NCI-H1092 (cell line): ENCODE data around the gene ZNF648.
"Not testable (repeated sequence)": the region's sequence is repeated elsewhere in the genome, so short reads cannot be mapped to it uniquely, and the experiment has no call there.

ENCODE experiments used
- DNase-seq: peaks from one replicate; lab custom pipeline; 2025; lab: John Stamatoyannopoulos, UW

Gene ZNF648

DNA sequence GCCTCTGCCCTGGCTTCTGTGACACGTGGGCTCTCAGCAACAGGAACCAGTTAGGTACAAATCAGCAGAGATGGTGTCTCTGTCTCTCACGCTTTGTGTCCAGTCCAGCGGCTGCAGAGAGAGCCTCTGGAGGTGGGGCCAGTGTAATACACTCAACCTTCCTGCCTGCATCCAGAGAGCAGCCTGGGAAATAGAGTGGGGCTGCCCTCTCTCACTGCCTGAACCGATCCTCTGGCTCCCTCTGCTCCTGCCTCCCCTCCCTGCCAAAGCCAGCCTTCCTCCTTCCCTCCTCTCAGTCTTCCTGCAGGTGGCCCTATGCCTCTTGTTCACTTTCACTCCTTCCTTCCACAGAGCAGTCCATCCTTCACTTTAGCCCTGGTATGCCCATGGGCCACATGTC, at the start of gene ZNF648:
TSS of gene ZNF648 (minus strand) at position 119 of the 400 bp plus-strand sequence. CDS start 3,702 bp downstream, outside the sequence.
- no peak for DNase-seq

DNA sequence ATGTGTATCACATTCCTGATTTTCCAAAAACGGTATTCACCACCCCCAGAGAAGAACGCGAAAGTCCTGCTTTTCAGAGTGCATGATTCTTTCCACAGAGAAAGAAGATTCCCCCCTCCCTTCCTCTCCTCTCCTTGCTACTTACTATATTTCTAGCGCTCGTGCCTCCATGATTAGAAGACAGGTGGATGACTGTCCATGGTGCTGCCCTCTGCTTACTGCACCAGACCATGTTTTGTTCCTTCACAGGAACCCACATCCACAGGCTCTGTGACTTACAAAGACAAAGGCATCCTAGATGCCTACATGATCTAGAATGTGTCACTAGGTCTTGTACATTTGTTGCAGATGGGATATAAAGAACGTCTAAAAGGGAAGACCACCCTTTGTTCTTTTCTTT, 49.1 kb upstream of the ZNF648 start:
- DNase-seq = no peak

- DNase-seq = no peak
Measured at GRCh38 chr1:182109771-182110170, 48.3 kb upstream of the ZNF648 start.

- DNase-seq = no peak
Measured at GRCh38 chr1:182107209-182107608, 45.7 kb upstream of the ZNF648 start.

DNA sequence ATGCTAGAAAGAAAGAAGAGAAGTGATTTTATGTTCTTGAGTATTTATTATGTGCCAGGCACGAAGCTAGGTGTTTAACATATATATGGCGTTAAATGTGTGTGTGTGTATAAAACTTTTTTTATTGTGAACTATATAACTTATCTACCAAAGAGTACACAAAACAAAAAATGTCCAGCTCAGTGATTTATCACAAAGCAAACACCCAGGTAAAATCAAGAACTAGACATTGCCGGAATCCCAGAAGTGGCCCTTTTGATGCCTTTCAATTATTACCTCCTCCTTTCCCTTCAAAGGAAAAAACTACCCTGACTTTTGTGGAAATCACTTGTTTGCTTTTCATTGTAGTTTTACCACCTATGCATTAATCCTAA, 40.5 kb upstream of the ZNF648 start:
- no peak for DNase-seq

DNA sequence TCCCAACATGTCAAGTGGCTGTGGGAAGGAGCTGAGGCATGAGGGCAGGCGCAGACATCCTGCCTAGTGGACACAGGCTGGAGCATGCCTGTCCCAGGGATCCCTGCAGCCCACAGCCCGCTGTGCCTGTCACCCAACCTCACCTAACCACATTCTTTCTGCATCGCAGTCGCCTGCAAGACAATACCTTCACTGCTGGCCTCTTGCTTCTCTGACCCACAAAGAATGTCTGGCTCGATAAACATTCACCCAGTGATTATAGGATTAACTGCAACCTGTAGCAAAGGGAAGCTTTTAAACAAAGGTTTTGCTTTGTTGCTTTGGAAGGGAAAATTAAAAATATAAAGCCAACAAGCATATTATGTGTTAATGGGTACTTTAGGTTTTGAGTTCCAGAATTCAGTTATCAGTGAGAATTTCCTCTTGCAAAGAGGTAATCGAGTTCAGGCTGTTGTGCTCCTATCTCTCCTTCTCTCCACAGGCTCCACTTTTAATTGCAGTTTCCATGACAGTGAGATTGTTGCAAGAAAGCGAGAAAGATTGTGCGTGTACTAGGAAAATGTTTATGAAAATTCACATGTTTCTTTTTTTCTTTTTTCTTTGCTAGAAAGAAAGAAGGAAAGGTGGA, 40.0 kb upstream of the ZNF648 start:
- no peak for DNase-seq

GRCh38 chr1:182098301-182098700, 36.8 kb upstream of the ZNF648 start:
- no peak for DNase-seq

DNA sequence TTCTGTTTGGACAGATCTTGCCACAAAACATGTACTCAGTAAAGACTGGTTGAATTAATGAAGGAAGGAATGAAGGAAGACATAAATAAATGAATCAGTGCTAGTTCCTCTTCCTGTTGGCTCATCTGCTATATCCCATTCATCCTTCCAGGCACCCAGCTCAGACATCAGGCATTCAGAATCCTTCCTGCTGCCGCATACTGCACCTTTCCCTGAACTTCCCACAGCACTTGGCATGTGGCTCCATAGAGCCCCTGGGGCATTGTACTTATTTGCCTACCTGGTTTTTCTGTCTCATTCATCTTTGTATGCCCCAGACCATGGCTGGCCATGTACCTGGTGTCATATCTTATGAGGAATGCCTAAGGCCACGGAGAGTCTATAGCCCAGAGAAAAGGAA, 34.4 kb upstream of the ZNF648 start:
- DNase-seq = no peak

GRCh38 chr1:182094514-182095005, 33.0 kb upstream of the ZNF648 start:
- DNase-seq = not testable (repeated sequence)

DNA sequence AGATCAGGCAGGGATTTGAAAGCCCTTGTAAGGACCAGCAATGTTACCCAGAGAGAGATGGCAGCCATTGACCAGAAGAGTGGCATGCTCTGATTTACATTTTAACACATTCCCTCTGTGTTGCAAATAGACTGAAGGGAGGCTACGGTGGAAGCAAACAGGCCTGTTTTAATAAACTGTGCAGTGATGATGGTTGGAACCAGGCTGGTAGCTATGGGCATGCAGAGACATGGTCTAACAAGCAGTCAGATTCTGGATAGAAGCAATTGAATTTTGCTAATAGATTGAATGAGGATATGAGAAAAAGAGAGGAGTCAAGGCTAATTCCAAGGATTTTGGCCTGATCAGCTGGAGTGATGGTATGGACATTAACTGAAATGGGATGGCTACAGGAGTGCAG, 32.3 kb upstream of the ZNF648 start:
- no peak for DNase-seq

DNA sequence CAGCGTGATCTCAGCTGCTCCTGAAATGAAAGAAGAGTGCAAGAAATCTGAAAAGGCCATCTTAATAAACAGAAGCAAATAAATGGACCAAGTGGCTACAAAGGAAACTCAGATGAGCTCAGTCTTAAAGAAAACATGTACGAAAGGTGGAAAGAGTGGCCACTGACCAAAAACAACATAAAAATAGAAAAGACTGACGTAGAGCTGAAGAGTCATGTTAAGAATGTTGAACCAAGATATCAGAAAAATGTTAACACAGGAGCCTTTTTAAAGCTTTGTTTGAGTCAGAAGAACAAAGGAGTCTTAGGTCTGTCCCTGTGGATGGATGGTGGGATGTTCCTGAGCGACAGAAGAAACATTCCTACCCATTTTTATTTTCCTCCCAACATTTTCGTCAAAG, 30.8 kb upstream of the ZNF648 start:
- no peak for DNase-seq

DNA sequence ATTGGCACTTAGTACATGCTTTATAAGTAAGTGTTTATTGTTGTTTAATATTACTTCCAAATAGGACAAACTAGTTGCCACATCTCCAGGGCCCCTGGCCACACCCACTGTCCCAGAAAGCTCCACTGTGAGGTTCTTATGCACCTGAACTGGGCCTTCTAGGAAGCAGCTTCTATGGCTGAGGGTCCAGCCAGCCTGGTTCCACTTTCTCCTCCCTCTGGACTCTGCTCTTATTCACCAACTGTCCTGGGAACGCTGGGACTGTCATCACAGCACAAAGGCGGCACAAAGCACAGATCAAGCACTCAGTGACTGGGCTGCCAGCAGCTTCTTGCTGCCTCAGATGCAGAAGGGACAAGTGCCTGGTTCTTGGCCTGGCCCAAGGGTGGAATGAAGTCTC, 29.6 kb upstream of the ZNF648 start:
- DNase-seq = no peak

DNA sequence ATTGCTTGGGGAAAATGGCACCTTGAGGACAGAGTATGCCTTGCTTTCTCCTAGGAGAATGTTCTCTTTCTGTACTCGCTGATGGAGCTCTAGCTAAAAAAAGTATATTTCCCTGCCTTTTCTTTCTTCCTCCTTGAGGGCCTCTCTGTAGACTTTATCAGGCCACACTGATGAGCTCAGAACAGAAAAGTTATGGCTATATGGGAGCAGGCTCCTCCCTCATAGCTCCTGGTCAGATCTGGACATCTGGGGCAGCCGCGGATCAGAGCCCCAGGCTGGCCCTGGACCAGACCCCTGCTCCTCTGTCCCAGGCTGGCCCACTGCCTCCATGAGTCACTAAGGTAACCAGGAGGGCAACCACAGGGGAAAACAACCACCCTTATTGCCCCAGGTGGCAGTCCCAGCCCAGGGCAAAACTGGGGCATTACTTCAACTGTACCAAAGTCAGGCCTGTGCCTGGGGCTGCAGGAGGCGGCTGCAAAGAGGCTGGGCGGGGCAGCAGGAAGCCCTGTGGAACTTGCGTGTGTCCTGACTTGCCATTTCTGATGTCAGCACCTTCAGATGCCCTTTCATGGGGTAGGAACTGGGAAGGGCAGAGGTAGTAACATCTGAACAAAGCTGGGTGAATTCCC, 26.3 kb upstream of the ZNF648 start:
- no peak for DNase-seq

DNA sequence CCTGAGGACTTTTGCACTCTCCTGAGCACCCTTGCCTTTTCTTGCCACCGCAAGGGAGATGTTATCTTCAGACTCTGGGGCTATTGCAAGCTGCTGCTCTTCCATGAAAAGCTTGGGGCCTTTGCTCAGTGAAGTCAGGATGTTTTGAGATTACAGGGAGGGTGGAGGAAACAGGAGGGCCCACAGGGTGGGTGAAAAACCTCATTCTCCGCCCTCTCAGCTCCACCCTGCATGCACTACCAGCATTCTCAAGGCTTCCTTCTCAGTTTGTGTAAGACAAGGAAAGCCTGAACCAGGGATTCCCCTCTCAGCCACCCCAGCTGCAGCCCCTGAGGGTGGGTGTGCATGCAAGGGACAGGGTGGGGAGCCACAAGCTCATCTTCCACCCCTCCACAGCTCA, 25.8 kb upstream of the ZNF648 start:
- DNase-seq = no peak

GRCh38 chr1:182086620-182087019, 25.1 kb upstream of the ZNF648 start:
- DNase-seq = no peak

DNA sequence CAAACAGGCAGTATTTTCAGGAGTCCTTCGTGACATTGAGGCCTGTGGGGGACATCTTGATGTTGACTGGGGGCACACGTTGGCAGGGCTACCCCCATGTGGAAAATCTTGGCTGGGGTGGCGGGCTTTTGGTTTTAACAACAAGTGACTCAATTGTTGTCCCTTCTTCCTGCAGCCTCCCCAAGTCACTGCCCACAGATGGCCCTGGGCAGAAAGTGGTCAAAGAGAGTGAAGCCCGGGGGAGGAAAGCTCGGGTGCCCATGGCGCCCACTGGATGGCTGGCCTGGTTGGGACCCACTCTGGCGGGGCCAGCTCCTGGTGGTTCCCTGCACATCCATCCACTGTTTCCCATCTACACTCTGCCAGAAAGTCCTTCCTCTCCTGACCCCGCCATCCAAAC, 24.6 kb upstream of the ZNF648 start:
- no peak for DNase-seq

GRCh38 chr1:182085726-182086125, 24.2 kb upstream of the ZNF648 start:
- DNase-seq = no peak

DNA sequence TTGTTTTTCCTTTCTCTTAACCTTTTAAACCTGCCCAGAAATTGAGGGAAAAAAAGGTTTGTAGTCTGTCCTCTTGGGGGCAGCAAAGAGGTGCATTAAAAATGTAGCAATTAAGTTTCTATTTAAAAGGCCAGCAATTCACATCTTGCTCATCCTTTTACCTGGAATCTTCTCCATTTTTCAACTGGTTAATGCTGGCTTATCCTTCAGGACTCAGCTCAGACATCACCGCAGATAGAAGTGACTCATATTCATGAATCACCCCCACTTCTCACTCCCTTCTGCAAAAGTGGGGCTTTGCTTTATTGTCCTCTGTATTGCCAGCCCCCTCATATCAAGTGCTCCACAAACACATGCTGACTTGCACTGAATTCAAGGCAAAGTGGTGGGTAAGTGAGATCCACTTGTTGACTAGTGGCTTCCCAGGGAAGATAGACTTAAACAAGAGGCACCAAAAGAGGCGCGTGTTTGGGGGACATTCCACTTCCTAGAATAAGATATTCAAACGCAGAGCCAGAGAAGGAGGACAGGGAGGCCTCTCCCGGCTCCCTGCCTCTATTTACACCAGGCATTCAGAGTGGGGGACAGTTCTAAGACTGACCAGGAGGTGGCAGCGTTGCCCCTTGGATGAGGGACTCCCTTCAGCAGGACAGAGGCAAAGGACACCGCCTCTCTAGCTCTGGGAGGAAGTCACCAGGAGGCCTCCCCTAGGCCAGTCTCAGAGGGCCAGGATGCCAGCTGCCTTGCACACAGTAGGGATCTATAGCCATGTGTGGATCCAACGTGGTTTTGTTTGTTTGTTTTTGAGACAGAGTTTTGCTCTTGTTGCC, 23.2 kb upstream of the ZNF648 start:
- DNase-seq = peak; percentile 81

GRCh38 chr1:182083851-182084486, 22.5 kb upstream of the ZNF648 start:
- no peak for DNase-seq

DNA sequence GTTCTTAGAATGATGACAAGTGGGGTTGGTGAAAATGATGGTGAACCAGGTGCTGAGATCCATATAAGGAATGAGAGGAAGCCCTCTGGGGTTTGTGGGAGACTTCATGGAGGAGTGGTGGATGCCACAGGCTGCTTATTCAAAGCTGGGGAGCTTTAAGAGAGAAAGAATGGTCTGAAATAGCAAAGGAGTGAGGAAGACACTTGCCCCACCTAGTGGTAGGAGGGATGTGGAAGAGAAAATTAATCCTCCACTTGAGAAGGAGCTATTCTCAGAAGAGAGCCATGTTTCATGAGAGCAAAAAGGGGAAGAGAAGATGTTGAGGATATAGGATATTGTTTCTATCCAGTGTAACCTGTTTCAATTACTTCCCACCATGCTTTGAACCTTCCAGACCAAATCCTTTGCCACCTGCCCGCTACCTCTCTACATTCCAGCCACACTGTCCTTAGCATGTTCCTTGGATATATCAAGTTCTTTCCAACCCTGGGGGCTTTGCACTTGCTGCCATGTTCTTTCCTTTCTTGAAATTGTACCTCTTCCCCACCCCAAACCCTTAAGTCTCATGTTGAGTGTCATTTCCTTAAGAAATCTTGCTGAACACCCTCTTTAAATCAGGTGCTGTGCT, 19.6 kb upstream of the ZNF648 start:
- no peak for DNase-seq

GRCh38 chr1:182080040-182080439, 18.5 kb upstream of the ZNF648 start:
- DNase-seq = no peak

DNA sequence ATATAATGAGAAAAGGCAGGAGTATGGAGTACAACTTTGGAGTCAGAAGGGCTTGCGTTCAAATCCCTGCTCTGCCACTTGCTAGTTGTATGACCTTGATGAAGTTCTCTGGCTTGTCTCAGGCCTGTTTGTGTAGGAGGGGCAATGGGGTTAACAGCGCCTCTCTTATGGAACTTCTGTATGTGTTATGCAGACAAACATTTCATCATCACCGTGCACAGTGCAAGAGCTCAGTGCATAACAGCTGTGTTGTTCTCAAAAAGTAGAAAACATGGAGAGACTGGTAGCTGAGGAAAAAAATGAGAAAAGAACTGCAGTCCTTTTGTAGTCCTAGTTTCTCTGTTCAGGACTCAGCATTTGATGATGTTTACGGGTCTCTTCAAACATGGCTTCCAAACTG, 10.4 kb upstream of the ZNF648 start:
- no peak for DNase-seq
